GM19468 (cell line): ENCODE data around the gene TDG.
"Not testable (repeated sequence)": the region's sequence is repeated elsewhere in the genome, so short reads cannot be mapped to it uniquely, and the experiment has no call there.

Source experiments
- ATAC-seq: cut with Tn5 transposase; IDR thresholded peaks from one replicate; pipeline ENCODE4 v1.9.1; 2021; ENCODE audit warnings: mild to moderate bottlenecking, moderate library complexity, moderate number of reproducible peaks; ENCODE audit not compliant: unreplicated experiment; ENCODE audit errors: extremely low read depth

The TDG gene

DNA sequence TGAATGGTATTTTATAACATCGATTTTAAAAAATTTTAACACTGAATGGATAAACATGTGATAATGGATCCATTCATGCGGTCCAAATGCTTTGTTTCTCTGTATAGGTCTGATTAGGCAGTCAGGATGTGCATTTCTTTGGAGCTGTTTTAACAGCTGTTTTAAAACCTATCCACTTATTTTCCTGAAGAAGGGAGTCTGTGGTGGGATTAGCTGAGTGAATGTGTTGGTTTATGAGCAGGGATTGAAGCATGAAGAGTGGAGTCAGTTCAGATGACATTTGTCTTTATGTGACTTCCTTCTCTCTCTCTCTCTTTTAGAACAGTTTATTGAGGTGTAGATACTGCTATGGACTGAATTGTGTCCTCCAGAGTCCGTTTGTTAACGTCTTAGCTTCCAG is 46.7 kb downstream of the TDG start:
- no peak for ATAC-seq

- ATAC-seq: not testable (repeated sequence)
Measured at GRCh38 chr12:104021862-104022261, 56.2 kb downstream of the TDG start.

- ATAC-seq: no peak
Measured at GRCh38 chr12:104022786-104023185, 57.1 kb downstream of the TDG start.

DNA sequence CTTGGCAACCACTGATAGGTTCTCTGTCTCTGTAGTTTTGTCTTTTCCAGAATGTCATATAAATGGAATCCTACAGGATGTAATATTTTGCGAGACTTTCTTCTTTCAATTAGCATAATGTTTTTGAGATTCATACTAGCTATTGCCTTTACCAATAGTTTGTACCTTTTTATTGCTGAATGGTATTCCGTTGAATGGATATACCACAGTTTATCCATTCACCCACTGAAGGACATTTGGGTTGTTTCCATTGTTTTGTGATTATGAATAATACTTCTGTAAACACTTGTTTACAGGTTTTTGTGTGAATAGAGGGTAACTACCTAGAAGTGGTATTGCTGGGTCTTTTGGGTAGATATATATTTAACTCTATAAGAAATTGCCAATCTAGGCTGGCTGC is 58.0 kb downstream of the TDG start:
- no peak for ATAC-seq

- ATAC-seq: no peak
Measured at GRCh38 chr12:104024348-104024747, 58.7 kb downstream of the TDG start.

DNA sequence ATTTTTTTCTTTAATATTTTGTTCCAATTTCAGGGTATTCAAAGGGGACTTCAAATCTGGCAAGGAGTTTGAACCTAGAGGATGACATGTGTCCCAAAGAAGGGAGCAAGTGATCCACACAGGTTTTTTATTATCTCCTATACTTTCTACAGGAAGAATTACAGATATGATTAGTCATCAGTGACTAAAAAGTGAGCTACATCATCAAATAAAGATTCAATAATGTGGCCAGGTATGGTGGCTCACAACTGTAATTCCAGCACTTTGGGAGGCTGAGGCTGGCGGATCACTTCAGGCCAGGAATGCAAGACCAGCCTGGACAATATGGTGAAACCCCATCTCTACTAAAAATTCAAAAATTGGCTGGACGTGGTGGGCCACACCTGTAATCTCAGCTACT is 60.1 kb downstream of the TDG start:
- no peak for ATAC-seq

- ATAC-seq: no peak
Measured at GRCh38 chr12:104026841-104027599, 61.3 kb downstream of the TDG start.

DNA sequence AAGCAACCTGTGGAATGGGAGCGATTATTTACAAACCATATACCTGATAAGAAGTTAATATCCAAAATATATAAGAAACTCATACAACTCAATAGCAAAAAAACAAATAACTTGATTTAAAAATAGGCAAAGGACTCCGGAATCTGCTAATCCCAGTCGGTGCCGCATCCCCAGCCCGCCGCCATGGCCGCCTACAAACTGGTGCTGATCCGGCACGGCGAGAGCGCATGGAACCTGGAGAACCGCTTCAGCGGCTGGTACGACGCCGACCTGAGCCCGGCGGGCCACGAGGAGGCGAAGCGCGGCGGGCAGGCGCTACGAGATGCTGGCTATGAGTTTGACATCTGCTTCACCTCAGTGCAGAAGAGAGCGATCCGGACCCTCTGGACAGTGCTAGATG is 64.9 kb downstream of the TDG start:
- not testable (repeated sequence) for ATAC-seq

GRCh38 chr12:104036143-104036542 is 70.5 kb downstream of the TDG start:
- not testable (repeated sequence) for ATAC-seq
